SK-N-SH (cell line): Measurements from ENCODE around the gene ROBO1.

Source experiments
- CTCF ChIP-seq: fragments of 200-600 bp; sonication (generic); IDR thresholded peaks from 2 replicates; pipeline ENCODE4 v1.6.1; 2017; ENCODE audit warnings: antibody characterized with exemption, mild to moderate bottlenecking, moderate library complexity
- TAF1 ChIP-seq: IDR thresholded peaks from 2 replicates; pipeline ENCODE4 v1.6.1; 2012; ENCODE audit warnings: low read depth, mild to moderate bottlenecking, low read length, moderate library complexity, borderline replicate concordance

- no peak for TF ChIP-seq TAF1
- no peak for TF ChIP-seq CTCF
These were observed 856.4 kb downstream of the ROBO1 start for GRCh38 chr3:78911394-78911793.
